ENCODE measurements around the gene FLAD1. TPM values are rescaled to one million over a fixed set of nuclear protein-coding genes. Genes with fewer than 3 reads are reported as not detected.

FLAD1 gene
- total and polyA plus RNA-seq, 11 donors: 19.4 to 50.7 (median 27.4) TPM

- peak in 1 of 5 donors; percentile 33 for DNase-seq
- H3K4me1 ChIP-seq: peaks cover 6 to 63% (median 39%) of the 10 kb centered on the region in 12 donors
- no peak overlapping the region for H3K4me3 ChIP-seq
- WGBS, 4 donors: 86 to 91% (median 87%) methylated on average over 7 of the region's 7 CpGs
- no peaks in the 10 kb centered on the region for H3K9me3 ChIP-seq
- TF ChIP-seq POLR2A (IDR thresholded peaks at IDR 0.05): no peak
- TF ChIP-seq, protein P1, sequence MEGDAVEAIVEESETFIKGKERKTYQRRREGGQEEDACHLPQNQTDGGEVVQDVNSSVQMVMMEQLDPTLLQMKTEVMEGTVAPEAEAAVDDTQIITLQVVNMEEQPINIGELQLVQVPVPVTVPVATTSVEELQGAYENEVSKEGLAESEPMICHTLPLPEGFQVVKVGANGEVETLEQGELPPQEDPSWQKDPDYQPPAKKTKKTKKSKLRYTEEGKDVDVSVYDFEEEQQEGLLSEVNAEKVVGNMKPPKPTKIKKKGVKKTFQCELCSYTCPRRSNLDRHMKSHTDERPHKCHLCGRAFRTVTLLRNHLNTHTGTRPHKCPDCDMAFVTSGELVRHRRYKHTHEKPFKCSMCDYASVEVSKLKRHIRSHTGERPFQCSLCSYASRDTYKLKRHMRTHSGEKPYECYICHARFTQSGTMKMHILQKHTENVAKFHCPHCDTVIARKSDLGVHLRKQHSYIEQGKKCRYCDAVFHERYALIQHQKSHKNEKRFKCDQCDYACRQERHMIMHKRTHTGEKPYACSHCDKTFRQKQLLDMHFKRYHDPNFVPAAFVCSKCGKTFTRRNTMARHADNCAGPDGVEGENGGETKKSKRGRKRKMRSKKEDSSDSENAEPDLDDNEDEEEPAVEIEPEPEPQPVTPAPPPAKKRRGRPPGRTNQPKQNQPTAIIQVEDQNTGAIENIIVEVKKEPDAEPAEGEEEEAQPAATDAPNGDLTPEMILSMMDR (IDR thresholded peaks at IDR 0.05): no peak
- peaks cover 0 to 68% (median 56%) of the 10 kb centered on the region in 9 donors for H3K36me3 ChIP-seq
- intact Hi-C loops (cut with DNase I): loop anchor here in 6 of 10 donors (5.0 to 10.0 kb wide), 6 partner anchors 46 to 119 kb away; partner anchors contain the start of gene EFNA4 (in 1 of the 6)
- H3K27ac ChIP-seq: peak overlapping the region in 2 of 12 donors; percentile 58 to 99
- no peaks in the 10 kb centered on the region for H3K27me3 ChIP-seq
- no peak for ATAC-seq
Measured at GRCh38 chr1:154966111-154966510, 17.0 kb upstream of the FLAD1 start.

DNA sequence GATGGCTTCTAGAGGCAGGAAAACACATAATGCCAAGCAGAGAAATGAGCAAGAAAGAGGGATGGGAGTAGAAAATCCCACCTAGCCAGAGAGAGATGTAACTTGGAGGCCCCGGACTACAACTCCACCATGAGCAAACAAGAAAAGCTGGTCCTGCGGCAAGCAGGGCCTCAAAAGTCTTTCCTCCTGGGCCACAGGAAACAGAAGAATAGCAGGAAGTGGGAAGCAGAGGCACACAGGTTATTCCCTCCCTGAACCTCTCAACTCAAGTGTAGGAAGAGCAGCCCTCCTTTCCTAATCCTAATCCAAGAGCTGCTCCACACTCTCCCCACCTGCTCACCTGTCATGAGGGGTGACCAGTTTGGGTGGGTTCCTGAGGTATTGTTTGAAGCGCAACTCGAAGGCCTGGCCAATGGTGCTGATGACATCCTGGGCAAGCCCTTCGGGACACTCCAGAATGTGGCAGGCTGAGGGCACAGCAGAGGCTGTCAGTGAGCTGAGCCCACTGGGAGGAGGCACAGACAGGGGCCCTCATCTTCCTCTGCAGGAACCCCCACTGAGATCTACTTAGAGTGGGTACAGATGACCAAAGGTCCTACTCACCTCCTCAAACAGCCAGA, 15.7 kb upstream of the FLAD1 start:
- TF ChIP-seq, protein P1 (IDR thresholded peaks at IDR 0.05): no peak
- TF ChIP-seq POLR2A (IDR thresholded peaks at IDR 0.05): no peak
- Histone ChIP-seq H3K36me3 (peaks cover 0 to 68% (median 56%) of the 10 kb centered on the region in 9 donors), H3K27ac (peak overlapping the region; percentile 18 to 99 (median 68)), H3K27me3 (no peaks in the 10 kb centered on the region), H3K4me3 (peak overlapping the region in 1 of 12 donors; percentile 2), H3K4me1 (peaks cover 17 to 72% (median 51%) of the 10 kb centered on the region in 12 donors), H3K9me3 (no peaks in the 10 kb centered on the region)
- peak in 2 of 5 donors; percentile 9 to 13 for DNase-seq
- no peak for ATAC-seq
- intact Hi-C loops (cut with DNase I): loop anchor here in 6 of 10 donors (5.0 to 10.0 kb wide), 6 partner anchors 45 to 117 kb away; partner anchors contain the start of gene EFNA4 (in 1 of the 6)
- 58 to 79% (median 63%) methylated on average over 3 to 5 of the region's 5 CpGs for WGBS, 4 donors

DNA sequence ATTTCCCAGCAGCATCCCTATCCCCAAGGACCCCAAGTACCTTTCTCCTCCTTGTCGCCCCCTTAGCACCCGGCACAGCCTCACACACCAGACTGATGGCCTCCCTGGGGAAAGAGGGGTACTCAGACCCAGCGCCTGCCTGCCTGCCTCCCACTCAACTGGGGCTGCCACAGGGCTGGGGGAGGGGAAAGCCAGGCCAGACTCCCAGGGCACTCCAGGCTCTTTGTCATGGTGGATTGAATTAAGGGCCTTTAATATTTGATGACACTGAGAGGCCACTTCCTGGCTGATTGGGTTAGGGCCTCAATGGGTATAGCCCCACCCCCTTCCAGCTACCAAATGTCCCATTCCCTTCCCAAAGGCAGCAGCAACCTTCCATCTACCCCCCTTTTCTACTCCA, 14.4 kb upstream of the FLAD1 start:
- H3K4me1 ChIP-seq: peaks cover 22 to 73% (median 54%) of the 10 kb centered on the region in 12 donors
- intact Hi-C loops (cut with DNase I): loop anchor here in 6 of 10 donors (5.0 to 10.0 kb wide), 6 partner anchors 44 to 116 kb away; partner anchors contain the start of gene EFNA4 (in 1 of the 6)
- 82 to 94% (median 89%) methylated on average over 2 to 3 of the region's 3 CpGs for WGBS, 4 donors
- H3K27me3 ChIP-seq: no peaks in the 10 kb centered on the region
- no peaks in the 10 kb centered on the region for H3K9me3 ChIP-seq
- DNase-seq: peak in 2 of 5 donors; percentile 24 to 49
- TF ChIP-seq, protein P1 (IDR thresholded peaks at IDR 0.05): no peak
- TF ChIP-seq POLR2A (IDR thresholded peaks at IDR 0.05): no peak
- no peak for ATAC-seq
- peaks cover 0 to 60% (median 47%) of the 10 kb centered on the region in 9 donors for H3K36me3 ChIP-seq
- peak overlapping the region in 4 of 12 donors; percentile 54 to 80 (median 74) for H3K4me3 ChIP-seq
- peak overlapping the region in 10 of 12 donors; percentile 97 to 99 (median 99) for H3K27ac ChIP-seq

DNA sequence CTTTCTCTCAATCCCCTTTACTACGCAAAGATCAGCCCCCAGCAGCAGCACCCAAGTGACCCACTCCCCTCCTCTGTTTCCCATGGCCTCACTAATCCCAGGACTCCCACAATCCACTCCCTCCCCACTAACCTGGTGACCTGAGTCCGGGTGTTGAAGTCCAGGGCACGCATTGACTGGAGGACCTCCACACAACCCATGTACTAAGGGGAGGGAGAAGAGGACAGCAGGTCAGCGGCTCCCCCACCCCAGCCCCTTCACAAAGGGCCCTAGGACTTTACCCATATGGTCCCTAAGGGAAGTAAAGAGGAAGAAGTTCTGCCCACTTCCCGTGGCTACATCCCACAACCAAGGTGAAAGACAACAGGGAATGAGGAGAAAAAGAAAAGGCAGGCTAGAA, 13.9 kb upstream of the FLAD1 start:
- peak overlapping the region in 9 of 12 donors; percentile 45 to 84 (median 62) for H3K4me3 ChIP-seq
- 51 to 61% (median 56%) methylated on average over 5 of the region's 5 CpGs for WGBS, 4 donors
- TF ChIP-seq, protein P1 (IDR thresholded peaks at IDR 0.05): no peak
- TF ChIP-seq POLR2A (IDR thresholded peaks at IDR 0.05): no peak
- H3K4me1 ChIP-seq: peaks cover 22 to 73% (median 54%) of the 10 kb centered on the region in 12 donors
- H3K27ac ChIP-seq: peak overlapping the region in 10 of 12 donors; percentile 97 to 99 (median 99)
- no peaks in the 10 kb centered on the region for H3K27me3 ChIP-seq
- peak in 2 of 5 donors; percentile 10 to 11 for DNase-seq
- H3K36me3 ChIP-seq: peaks cover 0 to 54% (median 42%) of the 10 kb centered on the region in 9 donors
- intact Hi-C loops (cut with DNase I): loop anchor here in 6 of 10 donors (5.0 to 10.0 kb wide), 6 partner anchors 43 to 116 kb away; partner anchors contain the start of gene EFNA4 (in 1 of the 6)
- ATAC-seq: no peak
- H3K9me3 ChIP-seq: no peaks in the 10 kb centered on the region

Data from heart left ventricle (tissue), 16 donors.